NCI-H748 (cell line): ENCODE measurements around the gene SUN1.
"Not testable (repeated sequence)": the region's sequence is repeated elsewhere in the genome, so short reads cannot be mapped to it uniquely, and the experiment has no call there.

Source experiments
- DNase-seq: peaks from one replicate; lab custom pipeline; 2025; ENCODE audit not compliant: unreplicated experiment; lab: John Stamatoyannopoulos, UW

Gene SUN1

DNA sequence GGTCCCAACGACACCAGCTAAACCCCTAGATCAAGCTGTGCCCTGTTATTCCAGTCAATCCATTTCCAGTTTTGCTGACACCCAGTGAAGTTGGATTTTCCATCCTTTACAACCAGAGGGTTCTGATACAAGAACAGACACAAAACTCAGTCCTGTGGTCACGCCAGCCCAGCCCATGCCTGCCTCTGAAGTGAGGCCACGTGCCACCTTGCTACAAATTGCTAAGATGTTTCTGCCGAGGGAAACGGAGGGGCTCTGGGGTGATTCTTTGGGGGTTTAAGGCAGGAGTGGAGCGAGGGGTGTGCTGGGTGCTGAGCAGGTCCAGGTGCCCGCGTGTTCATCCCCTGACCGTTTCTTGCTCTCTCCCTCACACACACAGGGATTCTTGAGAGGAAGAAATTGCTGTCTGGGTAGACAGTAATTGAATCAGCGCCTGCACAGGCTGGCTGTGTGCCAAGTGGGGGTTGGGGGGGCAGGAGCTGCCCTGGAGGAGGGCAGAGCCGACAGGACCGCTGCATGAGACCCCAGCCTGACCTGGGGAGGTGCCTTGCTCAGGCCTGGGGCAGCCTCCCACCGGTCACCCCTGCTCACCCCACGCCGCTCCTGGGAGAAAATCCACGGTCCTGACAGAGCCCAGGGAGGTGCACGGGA, 84.1 kb downstream of the SUN1 start:
- peak; percentile 13 for DNase-seq

DNA sequence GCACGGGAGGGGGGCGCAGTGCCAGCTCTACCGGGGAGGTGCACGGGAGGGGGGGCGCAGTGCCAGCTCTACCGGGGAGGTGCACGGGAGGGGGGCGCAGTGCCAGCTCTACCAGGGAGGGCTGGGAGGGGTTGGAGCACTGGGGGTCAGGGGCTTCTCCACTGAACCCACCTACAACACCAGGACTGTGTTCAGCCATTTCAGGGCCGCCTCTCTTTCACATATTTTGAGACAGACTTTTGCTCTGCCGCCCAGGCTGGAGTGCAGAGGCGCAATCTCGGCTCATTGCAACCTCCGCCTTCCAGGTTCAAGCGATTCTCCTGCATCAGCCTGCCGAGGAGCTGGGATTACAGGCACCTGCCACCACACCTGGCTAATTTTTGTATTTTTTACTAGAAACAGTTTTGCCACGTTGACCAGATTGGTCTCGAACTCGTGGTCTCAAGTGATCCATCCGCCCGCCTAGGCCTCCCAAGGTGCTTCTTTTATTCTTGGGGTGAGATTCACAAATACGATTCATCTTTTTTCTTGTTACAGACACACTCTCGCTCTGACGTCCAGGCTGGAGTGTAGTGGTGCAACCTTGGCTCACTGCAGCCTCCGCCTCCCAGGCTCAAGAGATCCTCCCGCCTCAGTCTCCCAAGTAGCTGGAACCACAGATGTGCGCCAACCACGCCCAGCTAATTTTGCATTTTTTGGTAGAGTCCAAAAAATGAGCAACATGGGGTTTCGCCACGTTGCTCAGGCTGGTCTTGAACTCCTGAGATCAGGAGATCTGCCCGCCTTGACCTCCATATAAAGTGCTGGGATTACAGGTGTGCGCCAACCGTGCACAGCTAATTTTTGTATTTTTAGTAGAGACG, 85.2 kb downstream of the SUN1 start:
- DNase-seq: no peak

DNA sequence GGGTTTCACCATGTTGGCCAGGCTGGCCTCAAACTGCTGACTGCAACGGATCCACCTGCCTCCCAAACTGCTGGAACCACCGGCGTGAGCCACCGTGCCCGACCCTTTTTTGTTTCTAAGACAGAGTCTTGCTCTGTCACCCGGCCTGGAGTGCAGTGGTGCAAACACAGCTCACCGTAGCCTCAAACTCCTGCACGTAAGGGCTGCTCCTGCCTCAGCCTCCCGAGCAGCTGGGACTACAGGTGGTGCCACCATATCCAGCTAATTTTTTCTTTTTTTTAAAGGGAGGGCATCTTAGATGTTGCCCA, 85.8 kb downstream of the SUN1 start:
- DNase-seq: no peak

DNA sequence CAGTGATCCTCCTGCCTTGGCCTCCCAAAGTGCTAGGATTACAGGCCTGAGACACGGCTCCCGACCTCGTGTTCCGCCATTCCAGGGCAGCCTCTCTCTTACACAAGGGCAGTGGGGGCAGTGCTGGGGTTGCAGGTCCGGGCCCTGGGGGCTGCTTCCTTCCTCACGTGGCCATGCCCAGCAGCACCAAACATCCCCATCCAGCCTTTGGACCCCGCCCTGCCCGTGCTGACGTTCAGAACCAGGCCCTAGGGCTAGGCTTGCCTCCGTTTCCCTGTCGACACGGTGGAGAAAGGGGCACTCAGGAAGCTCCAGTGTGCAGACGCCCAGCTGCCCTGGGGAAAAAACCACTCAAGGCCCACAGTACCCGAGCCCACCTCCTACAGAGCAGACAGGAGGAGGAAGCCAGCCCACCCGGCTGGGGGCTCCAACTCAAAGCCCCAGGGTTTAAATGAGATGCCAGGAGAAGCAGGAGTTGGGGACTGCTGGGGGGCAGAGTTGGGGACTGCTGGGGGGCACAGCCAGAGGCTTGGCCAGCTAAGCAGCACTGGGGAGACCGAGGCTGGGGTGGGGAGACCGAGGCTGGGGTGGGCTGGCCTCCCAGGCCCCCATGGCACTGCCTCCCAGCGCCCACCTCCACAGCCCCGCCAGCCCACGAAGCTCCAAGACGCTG, 86.3 kb downstream of the SUN1 start:
- no peak for DNase-seq

DNA sequence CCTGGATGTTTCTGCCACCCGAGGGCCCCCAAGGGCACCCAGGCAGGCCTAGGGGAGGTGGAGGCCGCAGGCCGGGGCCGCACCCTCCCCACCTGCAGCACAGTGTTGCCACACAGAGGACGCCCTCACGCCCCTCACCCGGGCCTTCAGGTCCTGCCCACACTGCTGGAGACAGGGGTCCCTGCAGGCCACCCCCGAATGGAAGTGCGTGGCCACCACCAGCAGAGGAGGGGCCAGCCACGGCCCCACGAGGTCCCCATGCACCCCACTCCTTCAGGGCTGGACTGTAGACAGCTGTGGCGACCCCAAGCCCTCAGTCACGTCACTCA, 86.8 kb downstream of the SUN1 start:
- DNase-seq: no peak

DNA sequence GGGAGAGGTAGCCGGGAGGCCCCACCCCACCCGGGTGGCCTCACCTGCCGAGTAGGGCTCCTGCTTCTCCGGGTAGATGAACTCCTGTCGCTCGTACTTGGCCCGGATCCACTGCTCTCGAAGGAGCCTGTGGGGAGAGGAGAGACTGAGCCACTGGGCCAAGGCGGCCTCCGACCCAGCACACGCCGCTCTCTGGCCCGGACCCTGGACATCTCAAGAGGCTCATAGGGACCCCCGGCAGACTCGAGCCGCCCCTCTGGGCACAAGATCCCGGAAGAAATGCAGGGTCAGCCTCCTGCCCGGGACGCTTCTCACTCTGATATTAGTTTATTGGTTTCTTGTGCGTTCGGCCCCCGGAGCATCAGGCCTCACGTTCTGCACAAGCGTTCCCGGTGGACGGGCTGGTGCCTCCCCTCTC, 87.7 kb downstream of the SUN1 start:
- DNase-seq: no peak

DNA sequence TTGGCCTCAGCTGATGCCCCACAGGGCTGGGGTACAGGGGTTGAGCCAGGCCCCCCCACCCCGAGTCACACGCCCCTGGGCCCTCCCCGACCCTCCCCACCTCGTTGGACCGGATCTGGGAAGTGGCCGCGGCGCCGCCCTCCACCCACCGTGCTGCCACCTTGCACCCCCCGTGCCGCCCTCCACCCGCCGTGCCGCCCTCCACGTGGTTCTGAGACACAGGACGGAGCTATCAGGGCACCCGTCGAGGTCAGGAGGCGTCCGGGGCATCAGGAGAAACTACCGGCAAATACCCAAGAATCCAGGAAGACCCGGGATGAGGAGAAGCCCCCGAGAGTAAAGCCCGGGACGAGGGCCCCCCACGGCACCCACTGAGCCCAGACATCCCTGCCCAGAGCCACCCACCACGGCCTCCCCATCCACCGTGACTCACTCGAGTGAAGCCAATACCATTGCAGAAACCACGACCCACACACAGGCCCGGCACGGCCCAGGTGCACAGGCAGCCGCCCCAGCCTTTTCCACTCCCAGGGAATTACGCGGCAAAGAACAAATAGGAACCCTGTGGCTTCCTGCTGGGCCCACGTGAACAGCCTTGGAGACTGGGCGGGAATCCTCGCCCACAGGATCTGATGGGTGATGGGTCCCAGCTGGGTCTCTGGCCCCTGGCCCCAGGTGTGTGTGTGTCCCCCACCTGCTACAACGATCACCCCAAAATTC, 88.2 kb downstream of the SUN1 start:
- DNase-seq: no peak

DNA sequence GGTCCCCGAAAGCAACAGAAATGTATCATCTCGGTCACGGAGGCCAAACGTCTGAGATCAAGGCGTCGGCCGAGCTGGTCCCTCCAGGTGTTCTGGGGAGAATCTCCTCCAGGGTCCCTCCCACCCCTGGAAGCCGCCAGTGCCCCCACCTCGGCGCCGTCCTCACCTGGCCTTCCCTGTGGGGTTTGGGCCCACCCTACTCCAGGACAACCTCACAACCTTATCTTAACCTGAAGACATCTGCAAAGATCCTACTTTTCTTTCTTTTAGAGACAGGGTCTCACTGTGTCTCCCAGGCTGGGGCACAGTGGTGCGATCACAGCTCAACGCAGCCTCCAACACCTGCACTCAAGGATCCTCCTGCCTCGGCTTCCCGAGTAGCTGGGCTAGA, 88.8 kb downstream of the SUN1 start:
- no peak for DNase-seq

DNA sequence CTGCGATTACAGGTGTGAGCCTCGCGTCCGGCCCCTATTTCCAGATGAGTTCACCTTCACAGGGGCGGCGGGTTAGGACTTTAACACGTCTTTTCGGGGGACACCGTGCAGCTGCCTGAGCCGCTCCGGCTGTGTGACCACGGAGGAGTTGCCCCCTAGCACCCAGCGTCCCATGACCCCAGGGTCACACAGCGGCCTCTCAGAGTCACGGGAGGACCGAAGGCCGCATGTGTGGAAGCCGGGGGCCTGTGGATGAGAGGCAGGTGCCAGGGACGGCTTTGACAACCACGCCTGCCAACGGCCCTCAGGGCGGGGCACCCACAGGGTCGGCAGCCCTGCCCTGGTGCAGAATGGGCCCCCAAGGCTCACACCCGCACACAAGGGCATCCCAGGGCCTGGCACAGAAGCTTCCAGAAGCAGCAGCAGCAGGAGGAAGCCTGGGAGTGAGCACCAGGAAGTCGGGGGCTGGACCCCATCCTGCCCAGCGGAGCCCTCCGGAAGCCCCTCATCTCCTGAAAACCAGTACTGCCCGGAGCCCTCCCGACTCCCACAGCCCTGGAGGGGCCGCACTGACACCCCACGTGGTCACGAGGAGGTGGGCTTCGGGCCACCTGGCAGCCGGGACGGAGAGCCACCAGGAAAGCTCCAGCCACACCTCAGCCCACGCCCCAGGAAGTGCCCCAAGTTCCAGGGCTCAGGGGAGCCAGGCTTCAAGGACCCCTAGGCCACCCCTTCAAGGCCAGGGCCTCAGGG, 89.5 kb downstream of the SUN1 start:
- DNase-seq: no peak

DNA sequence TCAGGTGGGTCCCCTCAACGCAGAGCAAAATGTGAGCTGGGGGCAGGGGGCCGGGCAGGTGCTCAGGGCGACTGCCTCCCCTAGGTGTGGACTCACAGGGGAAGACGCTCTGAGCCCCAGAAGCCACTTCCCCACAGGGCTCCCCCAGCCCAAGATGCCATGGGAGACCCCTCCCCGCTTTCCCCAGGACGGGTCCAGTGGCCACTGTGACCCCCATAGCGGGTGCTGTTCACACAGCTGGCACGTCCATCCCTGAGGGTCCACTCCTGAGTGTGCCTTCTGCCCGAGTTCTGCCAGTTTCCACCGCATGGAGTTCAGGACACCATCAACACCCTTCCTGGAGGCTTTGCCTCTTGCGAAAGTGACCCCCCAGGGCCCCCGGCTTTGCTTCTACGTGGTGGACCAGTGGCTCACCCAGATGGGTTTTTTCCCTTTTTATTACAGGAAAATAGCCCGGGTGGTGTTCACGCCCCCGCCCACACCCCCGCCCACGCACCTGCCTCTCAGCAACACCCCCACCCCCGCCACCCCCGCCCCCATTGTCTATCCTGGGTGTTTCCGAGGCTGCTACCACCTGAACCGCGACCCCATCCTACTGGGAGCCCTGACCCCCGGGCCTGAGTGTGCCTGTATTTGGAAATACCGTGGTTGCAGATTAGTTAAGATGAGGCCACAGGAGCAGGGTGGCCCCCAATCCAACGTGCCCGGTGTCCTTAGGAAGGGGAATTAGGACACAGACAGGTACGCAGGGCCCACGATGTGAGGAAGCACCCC, 90.2 kb downstream of the SUN1 start:
- DNase-seq: no peak

DNA sequence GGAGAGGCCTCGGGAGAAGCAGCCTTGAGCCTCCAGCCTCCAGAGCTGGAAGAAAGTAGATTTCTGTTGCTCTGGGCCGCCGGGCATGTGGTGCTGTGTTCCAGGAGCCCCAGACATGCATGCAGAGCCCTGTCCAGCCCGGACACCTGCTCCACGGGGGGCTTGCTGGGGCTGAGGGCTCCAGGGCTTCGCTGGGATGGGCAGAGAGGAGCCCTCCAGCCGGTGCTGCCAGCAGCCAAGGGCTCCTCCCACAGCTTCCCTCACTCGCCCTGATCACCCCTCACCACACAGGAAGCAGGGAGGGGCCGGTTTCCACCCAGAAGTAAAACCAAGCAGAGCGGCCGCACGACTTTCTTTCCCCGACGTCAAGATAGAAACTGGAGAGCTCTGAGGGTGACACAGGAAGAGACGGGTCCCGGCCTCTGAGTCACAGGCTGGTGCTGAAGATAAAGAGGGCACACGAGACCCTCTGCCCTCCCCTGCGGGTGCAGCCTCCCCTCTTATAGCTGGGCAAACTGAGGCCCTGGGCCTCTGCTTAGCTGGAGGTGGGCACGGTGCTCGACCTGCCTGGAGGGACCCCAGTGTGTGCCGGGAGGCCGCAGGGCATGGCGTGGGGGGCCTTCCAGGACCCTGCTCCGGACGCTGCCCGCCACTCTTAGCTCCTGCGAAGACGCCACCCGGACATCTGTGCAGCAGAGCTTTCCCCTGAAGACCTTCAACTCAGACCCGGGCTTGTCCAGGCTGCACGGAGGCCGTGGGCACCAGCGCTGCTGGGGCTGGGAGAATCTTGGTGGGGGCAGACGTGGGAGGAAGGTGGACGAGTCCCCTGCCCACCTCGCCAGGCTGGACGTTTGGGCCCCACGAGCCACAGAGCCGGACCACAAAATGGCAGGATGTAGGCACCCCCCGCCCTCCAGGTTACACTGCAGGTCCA, 91.1 kb downstream of the SUN1 start:
- DNase-seq: peak; percentile 23

DNA sequence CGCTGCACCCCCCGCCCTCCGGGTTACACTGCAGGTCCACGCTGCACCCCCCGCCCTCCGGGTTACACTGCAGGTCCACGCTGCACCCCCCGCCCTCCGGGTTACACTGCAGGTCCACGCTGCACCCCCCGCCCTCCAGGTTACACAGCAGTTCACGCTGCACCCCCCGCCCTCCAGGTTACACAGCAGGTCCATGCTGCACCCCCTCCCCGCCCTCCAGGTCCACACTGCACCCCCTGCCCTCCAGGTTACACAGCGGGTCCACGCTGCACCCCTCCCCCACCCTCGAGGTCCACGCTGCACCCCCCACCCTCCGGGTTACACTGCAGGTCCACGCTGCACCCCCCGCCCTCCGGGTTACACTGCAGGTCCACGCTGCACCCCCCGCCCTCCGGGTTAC, 91.8 kb downstream of the SUN1 start:
- not testable (repeated sequence) for DNase-seq
